IMR-90 (cell line): ENCODE measurements around the gene BTF3. TPM values are rescaled to one million over a fixed set of nuclear protein-coding genes. Genes with fewer than 3 reads are reported as not detected.

Experiments used
- CHD1 ChIP-seq: IDR thresholded peaks from 2 replicates; pipeline ENCODE4 v1.6.1; 2012; ENCODE audit warnings: low read depth, low read length, improper control_type of control experiment
- MAZ ChIP-seq: IDR thresholded peaks from 2 replicates; pipeline ENCODE4 v1.6.1; 2012; ENCODE audit warnings: low read depth, mild to moderate bottlenecking, low read length, improper control_type of control experiment, moderate library complexity, borderline replicate concordance
- POLR2A ChIP-seq: IDR thresholded peaks from 2 replicates; pipeline ENCODE4 v1.6.1; 2012; ENCODE audit warnings: mild to moderate bottlenecking, low read depth, low read length
- polyA plus RNA-seq, 3 experiments: library from polyadenylated mRNA; depleted of rRNA; stranded (reverse); fragments of >200 nt; gene quantifications; 2 replicates each; pipeline ENCODE4 v1.2.3, GENCODE V29; 2012; ENCODE audit warnings: low replicate concordance in 1 of 3
- total RNA-seq: library from RNA; depleted of rRNA; stranded (reverse); fragments of >200 nt; gene quantifications from 2 replicates; pipeline ENCODE4 v1.2.3, GENCODE V29; 2012
- TF ChIP-seq, protein P1 (sequence below): conservative IDR thresholded peaks from 2 replicates; pipeline ENCODE4 v1.5.1; 2012; ENCODE audit warnings: mild to moderate bottlenecking, low read depth, low read length, improper control_type of control experiment

The BTF3 gene
- total and polyA plus RNA-seq, 2 of the 4 experiments (the other 2 are of a cell fraction), result 225 to 443 TPM

DNA sequence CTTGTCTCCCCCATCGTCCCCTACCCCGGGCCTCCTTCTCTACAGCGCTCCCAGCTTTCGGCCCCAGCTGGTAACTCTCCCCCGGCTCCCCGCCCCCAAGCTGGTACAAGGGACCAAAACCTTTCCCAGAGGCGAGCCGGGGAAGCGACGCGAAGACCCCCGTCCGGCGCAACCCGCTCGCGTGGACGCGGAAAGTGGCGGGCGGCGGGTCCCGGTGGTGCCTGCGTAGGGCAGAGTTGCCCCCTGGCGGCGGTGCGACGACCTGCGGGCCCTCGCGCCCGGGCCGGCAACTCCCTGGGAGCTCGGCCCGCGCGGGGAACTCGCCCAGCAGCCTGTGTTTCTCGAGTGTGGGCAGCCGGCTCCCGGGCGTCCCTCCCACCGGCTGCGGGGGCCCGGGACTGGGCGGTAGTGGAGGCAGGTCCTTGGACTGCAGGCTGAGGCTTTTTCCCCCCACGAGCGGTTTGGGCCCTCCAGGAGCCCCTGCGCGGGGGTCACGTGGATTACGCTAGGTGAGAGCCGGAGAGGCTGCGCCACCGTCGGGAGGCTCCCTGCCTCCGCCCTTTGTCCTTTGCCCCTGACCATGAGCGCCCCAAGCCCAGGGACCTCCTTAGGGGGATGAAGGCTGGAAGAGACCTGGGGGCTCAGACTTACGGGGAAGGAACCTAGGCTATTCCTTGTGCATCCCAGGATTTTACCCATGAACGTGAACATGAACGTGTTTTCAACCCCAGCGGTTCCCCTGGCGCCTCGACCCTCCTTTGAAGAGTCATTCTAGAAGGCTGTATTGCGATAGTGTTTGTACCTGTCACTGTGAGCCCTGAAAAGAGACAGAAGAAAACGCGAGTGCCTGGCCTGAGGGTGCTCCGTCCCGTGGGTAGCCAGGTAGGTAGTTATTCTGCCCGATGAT is 46.8 kb upstream of the BTF3 start (continued):
- TF ChIP-seq, protein P1, sequence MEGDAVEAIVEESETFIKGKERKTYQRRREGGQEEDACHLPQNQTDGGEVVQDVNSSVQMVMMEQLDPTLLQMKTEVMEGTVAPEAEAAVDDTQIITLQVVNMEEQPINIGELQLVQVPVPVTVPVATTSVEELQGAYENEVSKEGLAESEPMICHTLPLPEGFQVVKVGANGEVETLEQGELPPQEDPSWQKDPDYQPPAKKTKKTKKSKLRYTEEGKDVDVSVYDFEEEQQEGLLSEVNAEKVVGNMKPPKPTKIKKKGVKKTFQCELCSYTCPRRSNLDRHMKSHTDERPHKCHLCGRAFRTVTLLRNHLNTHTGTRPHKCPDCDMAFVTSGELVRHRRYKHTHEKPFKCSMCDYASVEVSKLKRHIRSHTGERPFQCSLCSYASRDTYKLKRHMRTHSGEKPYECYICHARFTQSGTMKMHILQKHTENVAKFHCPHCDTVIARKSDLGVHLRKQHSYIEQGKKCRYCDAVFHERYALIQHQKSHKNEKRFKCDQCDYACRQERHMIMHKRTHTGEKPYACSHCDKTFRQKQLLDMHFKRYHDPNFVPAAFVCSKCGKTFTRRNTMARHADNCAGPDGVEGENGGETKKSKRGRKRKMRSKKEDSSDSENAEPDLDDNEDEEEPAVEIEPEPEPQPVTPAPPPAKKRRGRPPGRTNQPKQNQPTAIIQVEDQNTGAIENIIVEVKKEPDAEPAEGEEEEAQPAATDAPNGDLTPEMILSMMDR, result peak; percentile 84
- TF ChIP-seq POLR2A, result no peak
- no peak for TF ChIP-seq CHD1
- peak; percentile 44; the same call in 1 of the 2 replicates for TF ChIP-seq MAZ
